GM12891 (cell line): ENCODE data around the gene DLG5.

Experiments used
- POLR2A ChIP-seq: IDR thresholded peaks from 2 replicates; pipeline ENCODE4 v1.6.1; 2011; ENCODE audit warnings: low read depth, low read length, control low read depth
- POU2F2 ChIP-seq: IDR thresholded peaks from 2 replicates; pipeline ENCODE4 v1.6.1; 2011; ENCODE audit warnings: low read depth, mild to moderate bottlenecking, control low read depth, low read length, moderate library complexity

- TF ChIP-seq POLR2A (no peak), POU2F2 (no peak)
These were observed 182.3 kb downstream of the DLG5 start for GRCh38 chr10:77744245-77744644.
